ENCODE measurements around the gene CTTNBP2NL.

Gene CTTNBP2NL

GRCh38 chr1:112509005-112509659 lies 113.1 kb downstream of the CTTNBP2NL start:
- no peak for DNase-seq

DNA sequence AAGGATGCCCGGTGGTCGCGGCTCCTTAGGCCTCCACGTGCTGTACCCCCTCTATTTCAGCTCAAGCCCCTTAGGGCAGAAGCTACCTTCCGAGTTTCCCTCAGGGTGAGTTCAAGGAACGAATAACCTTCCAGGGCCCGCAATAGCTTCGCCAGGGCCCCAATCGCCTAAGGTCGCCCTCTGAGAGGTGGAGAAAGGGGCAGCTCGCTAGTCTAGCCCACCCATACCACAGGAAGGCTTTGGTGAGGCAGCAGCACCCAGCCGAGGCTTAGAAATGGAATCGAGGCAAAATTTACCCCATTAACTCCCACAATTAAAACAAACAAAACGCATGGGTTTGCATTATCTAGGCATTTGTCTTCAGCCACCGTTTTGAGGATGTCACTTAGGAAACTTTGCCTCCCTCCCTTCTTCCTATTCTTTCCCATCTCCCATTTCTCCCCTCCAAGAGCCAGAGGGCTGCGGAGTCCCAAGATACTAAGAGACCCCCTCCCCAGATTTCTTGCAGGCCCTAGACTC lies 113.7 kb downstream of the CTTNBP2NL start:
- DNase-seq = no peak

DNA sequence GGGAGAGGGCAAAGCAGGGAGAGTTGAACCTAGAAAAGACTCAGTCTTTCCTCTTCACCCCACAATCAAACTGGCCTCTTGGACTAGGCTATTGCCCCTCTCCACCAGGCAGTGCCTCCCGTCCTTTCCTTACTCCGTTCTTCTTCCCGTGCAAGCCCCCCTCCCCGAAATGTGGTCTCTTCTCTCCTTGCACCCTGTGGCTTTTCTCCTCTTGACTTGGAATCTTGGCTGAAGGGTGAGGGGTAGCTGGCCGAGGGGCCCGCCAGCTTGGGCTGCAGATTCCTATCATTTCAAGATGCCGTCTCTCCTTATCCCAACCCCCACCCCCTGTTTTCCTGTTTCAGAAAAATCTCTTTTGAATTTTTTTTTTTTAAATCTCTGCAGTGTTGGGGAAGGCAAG lies 114.3 kb downstream of the CTTNBP2NL start:
- no peak for DNase-seq
